Vagina (tissue), 2 donors: ENCODE results near the gene ASB14.

Source experiments
- POLR2AphosphoS5 ChIP-seq, 2 donors: sonication (generic); formaldehyde crosslinking; IDR thresholded peaks; one replicate each; pipeline ENCODE4 v1.9.0; 2017; ENCODE audit warnings: antibody characterized with exemption in 2 of 2, mild to moderate bottlenecking in 2 of 2, low read depth in 1 of 2; ENCODE audit not compliant: insufficient read depth in 1 of 2
- TF ChIP-seq, protein P1 (sequence below), 3 experiments: fragments of 450-650 bp in 2 of 3; fragments of 200-600 bp in 1 of 3; sonication (generic) in 1 of 3; IDR thresholded peaks; one replicate each; pipeline ENCODE4 v1.5.1; 2017 to 2019; ENCODE audit warnings: antibody characterized with exemption in 3 of 3, mild to moderate bottlenecking in 2 of 3, moderate library complexity in 2 of 3

DNA sequence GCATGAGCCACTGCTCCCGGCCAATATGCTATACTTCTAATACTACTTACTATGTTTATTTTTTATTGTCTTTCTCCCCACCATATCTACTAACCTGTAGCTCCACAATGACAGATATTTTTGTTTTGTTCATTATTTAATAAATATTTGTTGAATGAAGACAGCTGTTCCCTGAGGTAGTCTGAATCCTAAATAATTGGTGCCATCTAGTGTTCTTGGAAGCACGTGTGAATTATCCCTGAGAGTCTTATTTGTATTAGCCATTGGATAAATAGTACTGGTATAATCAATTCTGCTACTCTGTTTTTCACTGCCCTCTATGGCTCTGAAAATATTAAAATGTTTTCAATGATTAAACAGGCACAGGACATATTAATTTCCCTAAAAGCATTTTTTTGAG, 70.6 kb downstream of the ASB14 start:
- no peak for TF ChIP-seq POLR2AphosphoS5 (IDR thresholded peaks at IDR 0.05; ENCODE audit: insufficient read depth in 1 of 2, low read depth in 1 of 2)
- TF ChIP-seq, protein P1, sequence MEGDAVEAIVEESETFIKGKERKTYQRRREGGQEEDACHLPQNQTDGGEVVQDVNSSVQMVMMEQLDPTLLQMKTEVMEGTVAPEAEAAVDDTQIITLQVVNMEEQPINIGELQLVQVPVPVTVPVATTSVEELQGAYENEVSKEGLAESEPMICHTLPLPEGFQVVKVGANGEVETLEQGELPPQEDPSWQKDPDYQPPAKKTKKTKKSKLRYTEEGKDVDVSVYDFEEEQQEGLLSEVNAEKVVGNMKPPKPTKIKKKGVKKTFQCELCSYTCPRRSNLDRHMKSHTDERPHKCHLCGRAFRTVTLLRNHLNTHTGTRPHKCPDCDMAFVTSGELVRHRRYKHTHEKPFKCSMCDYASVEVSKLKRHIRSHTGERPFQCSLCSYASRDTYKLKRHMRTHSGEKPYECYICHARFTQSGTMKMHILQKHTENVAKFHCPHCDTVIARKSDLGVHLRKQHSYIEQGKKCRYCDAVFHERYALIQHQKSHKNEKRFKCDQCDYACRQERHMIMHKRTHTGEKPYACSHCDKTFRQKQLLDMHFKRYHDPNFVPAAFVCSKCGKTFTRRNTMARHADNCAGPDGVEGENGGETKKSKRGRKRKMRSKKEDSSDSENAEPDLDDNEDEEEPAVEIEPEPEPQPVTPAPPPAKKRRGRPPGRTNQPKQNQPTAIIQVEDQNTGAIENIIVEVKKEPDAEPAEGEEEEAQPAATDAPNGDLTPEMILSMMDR (IDR thresholded peaks at IDR 0.05): no peak
